OCI-LY3 (cell line): ENCODE data around the gene FOXJ3.

Experiments
- H2AFZ ChIP-seq: fragments of 200-600, 300-600 bp; shearing (Covaris generic); 2 replicates; pipeline ENCODE4 v1.6.0; 2014; ENCODE audit warnings: antibody characterized with exemption, low read depth, low read length
- H3K27ac ChIP-seq: fragments of 200-600, 300-600 bp; sonication (generic); 2 replicates; pipeline ENCODE4 v1.5.1; 2014; ENCODE audit warnings: mild to moderate bottlenecking, low read length, moderate library complexity, mixed read lengths
- H3K27me3 ChIP-seq: fragments of 200-600, 300-600 bp; sonication (generic); 2 replicates; pipeline ENCODE4 v1.6.1; 2014; ENCODE audit warnings: low read depth, low read length, mixed read lengths
- H3K36me3 ChIP-seq: fragments of 200-600, 300-600 bp; sonication (generic); replicated peaks from 2 replicates; pipeline ENCODE3; 2014; ENCODE audit warnings: low read depth, low read length, mixed read lengths
- H3K4me1 ChIP-seq: fragments of 300-600, 200-600 bp; sonication (generic); 2 replicates; pipeline ENCODE4 v1.6.1; 2014; ENCODE audit warnings: low read length, mixed read lengths
- H3K4me2 ChIP-seq: fragments of 200-600, 300-600 bp; sonication (generic); 2 replicates; pipeline ENCODE4 v1.6.1; 2014; ENCODE audit warnings: low read length, mixed read lengths
- H3K4me3 ChIP-seq: fragments of 300-600, 200-600 bp; sonication (generic); 2 replicates; pipeline ENCODE4 v1.5.1; 2014; ENCODE audit warnings: antibody characterized with exemption, mild to moderate bottlenecking, low read length, moderate library complexity
- H3K79me2 ChIP-seq: fragments of 300-600, 200-600 bp; shearing (Covaris generic); 2 replicates; pipeline ENCODE4 v1.6.1; 2014; ENCODE audit warnings: mild to moderate bottlenecking, low read length, mixed read lengths
- H3K9ac ChIP-seq: fragments of 300-600, 200-600 bp; shearing (Covaris generic); 2 replicates; pipeline ENCODE4 v1.6.0; 2014; ENCODE audit warnings: mild to moderate bottlenecking, low read length, moderate library complexity
- H3K9me3 ChIP-seq: fragments of 200-600, 300-600 bp; shearing (Covaris generic); 2 replicates; pipeline ENCODE4 v1.6.1; 2014; ENCODE audit warnings: low read length, mixed read lengths; ENCODE audit not compliant: insufficient read depth
- H4K20me1 ChIP-seq: fragments of 200-600, 300-600 bp; sonication (generic); 2 replicates; pipeline ENCODE4 v1.6.1; 2016; ENCODE audit warnings: low read length, mixed read lengths; ENCODE audit not compliant: insufficient read depth
- EZH2phosphoT487 ChIP-seq: fragments of 200-600 bp; shearing (Covaris generic); IDR thresholded peaks from 2 replicates; pipeline ENCODE4 v1.6.1; 2018; ENCODE audit warnings: antibody characterized with exemption, mixed run types, low read depth
- TF ChIP-seq, protein P1 (sequence below): fragments of 200-600, 300-600 bp; sonication (generic); IDR thresholded peaks from 2 replicates; pipeline ENCODE4 v1.5.1; 2014; ENCODE audit warnings: antibody characterized with exemption, low read length, low read depth

The FOXJ3 gene

DNA sequence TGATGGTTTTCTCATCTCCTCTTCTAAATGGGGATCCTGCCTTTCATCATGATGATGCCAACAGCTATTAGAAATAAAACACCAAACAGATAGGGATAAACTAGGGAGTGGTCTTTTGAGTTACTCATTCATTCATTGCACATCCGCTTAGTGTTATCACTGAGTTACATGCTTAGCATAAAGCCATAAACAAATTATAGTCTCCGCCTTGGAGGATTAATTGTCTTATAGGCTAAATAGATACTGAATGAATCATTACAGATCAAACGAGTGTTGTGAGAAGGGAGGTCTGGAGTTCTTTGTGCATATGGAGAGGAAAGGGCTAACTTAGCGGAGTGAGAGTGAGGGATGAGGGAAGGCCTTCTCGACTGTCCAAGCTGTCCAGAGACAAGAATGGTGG is 201.6 kb downstream of the FOXJ3 start:
- Histone ChIP-seq H3K27ac (no peak overlapping the region), H3K27me3 (no peaks in the 10 kb centered on the region), H3K79me2 (no peaks in the 10 kb centered on the region), H3K9me3 (no peaks in the 10 kb centered on the region), H2AFZ (no peak overlapping the region), H3K4me2 (no peak overlapping the region), H3K36me3 (no peaks in the 10 kb centered on the region), H3K4me1 (peaks cover 17% of the 10 kb centered on the region; the same call in 1 of the 2 replicates), H4K20me1 (no peaks in the 10 kb centered on the region), H3K4me3 (no peak overlapping the region), H3K9ac (no peak overlapping the region)
- TF ChIP-seq EZH2phosphoT487 = no peak
- TF ChIP-seq, protein P1, sequence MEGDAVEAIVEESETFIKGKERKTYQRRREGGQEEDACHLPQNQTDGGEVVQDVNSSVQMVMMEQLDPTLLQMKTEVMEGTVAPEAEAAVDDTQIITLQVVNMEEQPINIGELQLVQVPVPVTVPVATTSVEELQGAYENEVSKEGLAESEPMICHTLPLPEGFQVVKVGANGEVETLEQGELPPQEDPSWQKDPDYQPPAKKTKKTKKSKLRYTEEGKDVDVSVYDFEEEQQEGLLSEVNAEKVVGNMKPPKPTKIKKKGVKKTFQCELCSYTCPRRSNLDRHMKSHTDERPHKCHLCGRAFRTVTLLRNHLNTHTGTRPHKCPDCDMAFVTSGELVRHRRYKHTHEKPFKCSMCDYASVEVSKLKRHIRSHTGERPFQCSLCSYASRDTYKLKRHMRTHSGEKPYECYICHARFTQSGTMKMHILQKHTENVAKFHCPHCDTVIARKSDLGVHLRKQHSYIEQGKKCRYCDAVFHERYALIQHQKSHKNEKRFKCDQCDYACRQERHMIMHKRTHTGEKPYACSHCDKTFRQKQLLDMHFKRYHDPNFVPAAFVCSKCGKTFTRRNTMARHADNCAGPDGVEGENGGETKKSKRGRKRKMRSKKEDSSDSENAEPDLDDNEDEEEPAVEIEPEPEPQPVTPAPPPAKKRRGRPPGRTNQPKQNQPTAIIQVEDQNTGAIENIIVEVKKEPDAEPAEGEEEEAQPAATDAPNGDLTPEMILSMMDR = no peak

- Histone ChIP-seq H3K9ac (no peak overlapping the region), H3K36me3 (no peaks in the 10 kb centered on the region), H3K4me3 (no peak overlapping the region), H3K27ac (no peak overlapping the region), H3K4me2 (no peak overlapping the region), H4K20me1 (no peaks in the 10 kb centered on the region), H3K27me3 (no peaks in the 10 kb centered on the region), H3K79me2 (no peaks in the 10 kb centered on the region), H3K9me3 (no peaks in the 10 kb centered on the region), H3K4me1 (peaks cover 9% of the 10 kb centered on the region; the same call in 1 of the 2 replicates), H2AFZ (no peak overlapping the region)
- TF ChIP-seq, protein P1 = no peak
- no peak for TF ChIP-seq EZH2phosphoT487
Observed at GRCh38 chr1:42130061-42130660, 204.9 kb downstream of the FOXJ3 start.

GRCh38 chr1:42128964-42129363 is 206.1 kb downstream of the FOXJ3 start:
- Histone ChIP-seq H3K4me3 (no peak overlapping the region), H4K20me1 (no peaks in the 10 kb centered on the region), H3K27me3 (no peaks in the 10 kb centered on the region), H3K36me3 (no peaks in the 10 kb centered on the region), H3K79me2 (no peaks in the 10 kb centered on the region), H3K9me3 (no peaks in the 10 kb centered on the region), H3K4me1 (peaks cover 6% of the 10 kb centered on the region; the same call in 1 of the 2 replicates), H3K9ac (no peak overlapping the region), H3K4me2 (no peak overlapping the region), H2AFZ (no peak overlapping the region), H3K27ac (no peak overlapping the region)
- TF ChIP-seq, protein P1 = no peak
- TF ChIP-seq EZH2phosphoT487 = no peak

- no peaks in the 10 kb centered on the region for H3K9me3 ChIP-seq
- H4K20me1 ChIP-seq = no peaks in the 10 kb centered on the region
- no peak overlapping the region for H3K9ac ChIP-seq
- H2AFZ ChIP-seq = no peak overlapping the region
- TF ChIP-seq, protein P1 = no peak
- no peak for TF ChIP-seq EZH2phosphoT487
- H3K27ac ChIP-seq = no peak overlapping the region
- no peaks in the 10 kb centered on the region for H3K27me3 ChIP-seq
- H3K4me1 ChIP-seq = peaks cover 1% of the 10 kb centered on the region; the same call in 1 of the 2 replicates
- no peak overlapping the region for H3K4me3 ChIP-seq
- H3K4me2 ChIP-seq = no peak overlapping the region
- H3K79me2 ChIP-seq = no peaks in the 10 kb centered on the region
- H3K36me3 ChIP-seq = no peaks in the 10 kb centered on the region
Observed at GRCh38 chr1:42128499-42128898, 206.5 kb downstream of the FOXJ3 start.
